ENCODE results near the gene FERMT1. TPM values are rescaled to one million over a fixed set of nuclear protein-coding genes. Genes with fewer than 3 reads are reported as not detected.

Gene FERMT1
- total RNA-seq, 1 experiment from 2014 or later: 70.8 TPM

GRCh38 chr20:6074784-6075183 is 48.0 kb downstream of the FERMT1 start:
- no peaks in the 10 kb centered on the region for H3K79me2 ChIP-seq (ENCODE audit: low read length)
- no peaks in the 10 kb centered on the region for H3K27me3 ChIP-seq (ENCODE audit: low read length)
- ATAC-seq: no peak
- DNase-seq: no peak
- H3K9me2 ChIP-seq (replicated peaks; ENCODE audit: low read length): no peaks in the 10 kb centered on the region
- intact Hi-C loops (cut with micrococcal nuclease): loop anchor here (5.0 kb wide), 2 partner anchors 47 to 122 kb away; partner anchors contain the start of genes MCM8 and TRMT6
- H3K4me2 ChIP-seq (ENCODE audit: low read length): no peak overlapping the region
- POLR2A ChIA-PET (ENCODE audit: unreplicated experiment): no interaction called here
- no peak overlapping the region for H3K4me3 ChIP-seq (ENCODE audit: low read length)
- H3K36me3 ChIP-seq (ENCODE audit: low read depth, low read length): peaks cover 61% of the 10 kb centered on the region
- H2AFZ ChIP-seq (ENCODE audit: low read length): no peak overlapping the region
- H3K4me1 ChIP-seq (ENCODE audit: insufficient read depth, low read length): no peaks in the 10 kb centered on the region
- H3F3A ChIP-seq (ENCODE audit: low read length, unreplicated experiment): no peaks in the 10 kb centered on the region
- no peaks in the 10 kb centered on the region for H4K20me1 ChIP-seq (ENCODE audit: low read length)
- TF ChIP-seq EZH2 (IDR thresholded peaks at IDR 0.05; ENCODE audit: low read length, unreplicated experiment) (no peak), EZH2phosphoT487 (IDR thresholded peaks at IDR 0.05; ENCODE audit: borderline replicate concordance, low read length) (no peak), CTCF (conservative IDR thresholded peaks at IDR 0.05; ENCODE audit: low read depth, low read length) (no peak)
- no peaks in the 10 kb centered on the region for H3K9me3 ChIP-seq (ENCODE audit: low read length)
- no peak overlapping the region for H3K9ac ChIP-seq (ENCODE audit: low read length)
- BruUV-seq (replicated peaks): no TSS peak
- H3K27ac ChIP-seq (ENCODE audit: low read length): no peak overlapping the region
- CTCF ChIA-PET: no interaction called here

DNA sequence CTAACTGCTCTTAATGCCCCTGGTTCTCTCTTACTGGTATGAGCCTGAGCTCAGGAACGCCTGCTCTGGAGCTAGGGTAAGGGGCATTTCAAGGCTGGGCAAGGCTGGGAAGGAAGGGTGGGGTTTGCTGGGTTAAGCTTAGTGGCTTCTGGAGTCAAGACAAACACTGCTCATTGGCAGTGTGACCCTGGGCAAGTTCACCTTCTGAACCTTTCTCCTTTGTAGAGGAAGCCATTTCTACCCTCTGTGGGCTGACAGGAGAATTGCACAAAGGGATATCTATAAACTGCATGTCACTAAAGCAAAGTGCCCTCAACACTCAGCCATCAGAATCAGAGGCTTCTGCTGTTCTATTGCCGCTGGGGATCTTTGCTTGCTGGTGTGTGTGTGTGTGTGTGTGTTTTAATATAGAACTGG is 48.7 kb downstream of the FERMT1 start:
- Histone ChIP-seq H3K79me2 (ENCODE audit: low read length) (no peaks in the 10 kb centered on the region), H3K4me3 (ENCODE audit: low read length) (no peak overlapping the region), H3K36me3 (ENCODE audit: low read depth, low read length) (peaks cover 54% of the 10 kb centered on the region), H4K20me1 (ENCODE audit: low read length) (no peaks in the 10 kb centered on the region), H3K4me1 (ENCODE audit: insufficient read depth, low read length) (no peaks in the 10 kb centered on the region), H2AFZ (ENCODE audit: low read length) (no peak overlapping the region), H3K9me2 (replicated peaks; ENCODE audit: low read length) (no peaks in the 10 kb centered on the region), H3K27me3 (ENCODE audit: low read length) (no peaks in the 10 kb centered on the region), H3K4me2 (ENCODE audit: low read length) (no peak overlapping the region), H3K9me3 (ENCODE audit: low read length) (no peaks in the 10 kb centered on the region), H3K9ac (ENCODE audit: low read length) (no peak overlapping the region), H3K27ac (ENCODE audit: low read length) (no peak overlapping the region), H3F3A (ENCODE audit: low read length, unreplicated experiment) (no peaks in the 10 kb centered on the region)
- no peak for TF ChIP-seq EZH2phosphoT487 (IDR thresholded peaks at IDR 0.05; ENCODE audit: borderline replicate concordance, low read length)
- TF ChIP-seq CTCF (conservative IDR thresholded peaks at IDR 0.05; ENCODE audit: low read depth, low read length): peak; percentile 53; the same call in 1 of the 2 replicates
- TF ChIP-seq EZH2 (IDR thresholded peaks at IDR 0.05; ENCODE audit: low read length, unreplicated experiment): no peak
- peak; percentile 82 for ATAC-seq
- DNase-seq: peak; percentile 26
- BruUV-seq (replicated peaks): no TSS peak
- CTCF ChIA-PET: interaction anchor here (0.5 kb wide), 1 partner anchor 103 kb away, joined by 5 read pairs; no protein-coding TSS in a partner anchor
- POLR2A ChIA-PET (ENCODE audit: unreplicated experiment): interaction anchor here (0.7 kb wide), 1 partner anchor 126 kb away, joined by 8 read pairs; no protein-coding TSS in a partner anchor
- intact Hi-C loops (cut with micrococcal nuclease): loop anchor here (5.0 kb wide), 1 partner anchor 47 kb away; no protein-coding TSS in a partner anchor

DNA sequence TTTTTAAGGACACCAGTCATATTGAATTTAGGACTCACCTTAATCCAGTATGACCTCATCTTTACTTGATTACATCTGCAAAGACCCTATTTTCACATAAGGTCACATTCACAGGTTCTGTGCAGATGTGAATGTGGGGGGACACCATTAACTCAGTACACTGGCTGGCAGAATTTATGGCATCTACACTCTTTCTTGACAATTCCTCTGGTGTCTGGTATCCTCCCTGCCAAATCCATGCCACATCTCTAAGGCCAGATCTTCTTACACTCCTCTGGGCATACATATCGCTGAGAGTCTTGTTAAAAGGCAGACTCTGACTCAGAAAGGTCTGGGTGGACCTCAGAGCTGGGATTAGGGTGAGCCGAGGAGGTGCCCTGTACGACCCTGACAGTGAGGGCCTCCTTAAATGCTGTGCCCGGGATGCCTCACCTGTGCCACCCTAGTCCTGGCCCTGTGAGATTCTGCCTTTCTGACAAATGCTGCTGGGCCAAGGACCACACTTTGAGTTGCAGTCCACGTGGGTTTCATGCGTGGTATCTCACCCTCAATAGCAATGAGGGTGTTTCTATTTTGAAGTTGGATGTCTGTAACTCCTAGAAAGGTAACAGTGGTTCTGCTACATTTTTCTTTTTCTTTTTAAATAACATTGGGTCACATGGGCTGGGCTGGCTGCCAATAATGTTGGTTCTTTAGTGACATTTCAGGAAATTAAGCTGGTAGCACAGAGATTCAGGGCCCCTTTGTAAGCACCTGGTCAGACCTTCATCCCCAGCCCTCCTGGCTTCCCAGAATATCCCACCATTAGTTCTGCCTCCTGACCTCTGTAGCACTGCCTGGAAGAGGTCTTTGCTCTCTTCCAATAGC is 51.8 kb downstream of the FERMT1 start:
- POLR2A ChIA-PET (ENCODE audit: unreplicated experiment): no interaction called here

More for the DNA sequence above, 51.8 kb downstream of the FERMT1 start:
- Histone ChIP-seq H3F3A (ENCODE audit: low read length, unreplicated experiment) (no peaks in the 10 kb centered on the region), H3K27me3 (ENCODE audit: low read length) (no peaks in the 10 kb centered on the region), H3K79me2 (ENCODE audit: low read length) (no peaks in the 10 kb centered on the region), H3K27ac (ENCODE audit: low read length) (no peak overlapping the region), H3K4me3 (ENCODE audit: low read length) (no peak overlapping the region), H4K20me1 (ENCODE audit: low read length) (no peaks in the 10 kb centered on the region), H3K9me2 (replicated peaks; ENCODE audit: low read length) (no peaks in the 10 kb centered on the region), H3K9ac (ENCODE audit: low read length) (no peak overlapping the region), H3K36me3 (ENCODE audit: low read depth, low read length) (peaks cover 30% of the 10 kb centered on the region), H3K4me2 (ENCODE audit: low read length) (no peak overlapping the region), H3K9me3 (ENCODE audit: low read length) (no peaks in the 10 kb centered on the region), H3K4me1 (ENCODE audit: insufficient read depth, low read length) (no peaks in the 10 kb centered on the region), H2AFZ (ENCODE audit: low read length) (no peak overlapping the region)
- intact Hi-C loops (cut with micrococcal nuclease): loop anchor here (5.0 kb wide), 1 partner anchor 44 kb away; no protein-coding TSS in a partner anchor
- BruUV-seq (replicated peaks): no TSS peak
- CTCF ChIA-PET: no interaction called here
- TF ChIP-seq EZH2phosphoT487 (IDR thresholded peaks at IDR 0.05; ENCODE audit: borderline replicate concordance, low read length) (no peak), CTCF (conservative IDR thresholded peaks at IDR 0.05; ENCODE audit: low read depth, low read length) (no peak), EZH2 (IDR thresholded peaks at IDR 0.05; ENCODE audit: low read length, unreplicated experiment) (no peak)
- ATAC-seq (no peak), DNase-seq (no peak)

Data from PC-3 (cell line).